ENCODE results near the gene DPP7. TPM values are rescaled to one million over a fixed set of nuclear protein-coding genes. Genes with fewer than 3 reads are reported as not detected.

DPP7 gene
- total RNA-seq, 2 experiments from 2014 or later = 154 to 182 TPM

- ChIA-PET CTCF (ENCODE audit: unreplicated experiment) (interaction anchor here (0.7 kb wide), 1 partner anchor 42 kb away, joined by 3 read pairs; no protein-coding TSS in a partner anchor), POLR2A (interaction anchor here (0.5 to 3.1 kb wide), 8 partner anchors 11 to 152 kb away, joined by 3 to 13 read pairs (median 4); partner anchors contain the start of gene MAN1B1)
- TF ChIP-seq CTCF (conservative IDR thresholded peaks at IDR 0.05; ENCODE audit: low read length) (no peak), EZH2phosphoT487 (IDR thresholded peaks at IDR 0.05; ENCODE audit: borderline replicate concordance, low read depth, low read length) (no peak)
- BruUV-seq (replicated peaks) = no TSS peak
- H2AFZ ChIP-seq (ENCODE audit: low read length) = no peak overlapping the region; the same call in 1 of the 2 replicates
- peak overlapping the region; percentile 75 for H3K4me3 ChIP-seq (ENCODE audit: low read depth, low read length, poor library complexity, severe bottlenecking)
- H3K9me2 ChIP-seq (ENCODE audit: insufficient read depth, low read length) = no peaks in the 10 kb centered on the region
- H3K9me3 ChIP-seq (ENCODE audit: low read length) = no peaks in the 10 kb centered on the region
- peaks cover 29% of the 10 kb centered on the region for H3K4me1 ChIP-seq (ENCODE audit: insufficient read depth, low read length, poor library complexity, severe bottlenecking)
- peak overlapping the region; percentile 86 for H3K4me2 ChIP-seq (ENCODE audit: low read length)
- no peak for DNase-seq (ENCODE audit: low spot score)
- H3K79me2 ChIP-seq (ENCODE audit: insufficient read depth, low read depth, low read length) = peaks cover 14% of the 10 kb centered on the region; the same call in 1 of the 2 replicates
- intact Hi-C loops (cut with micrococcal nuclease; ENCODE audit: unreplicated experiment) = no loop called here
- no peaks in the 10 kb centered on the region for H3K36me3 ChIP-seq (ENCODE audit: insufficient read depth, low read length)
- peak overlapping the region; percentile 57 for H3K27ac ChIP-seq (ENCODE audit: low read depth, low read length, poor library complexity, severe bottlenecking)
- H4K20me1 ChIP-seq (ENCODE audit: insufficient read depth, low read length) = no peaks in the 10 kb centered on the region
Measured at GRCh38 chr9:137071282-137071681, 43.3 kb downstream of the DPP7 start.

GRCh38 chr9:137070906-137071275 lies 43.6 kb downstream of the DPP7 start:
- TSS peak; percentile 29 for BruUV-seq (replicated peaks)
- ChIA-PET CTCF (ENCODE audit: unreplicated experiment) (no interaction called here), POLR2A (interaction anchor here (0.5 to 3.1 kb wide), 11 partner anchors 11 to 153 kb away, joined by 3 to 13 read pairs (median 4); partner anchors contain the start of gene MAN1B1)
- peak overlapping the region; percentile 63; the same call in 1 of the 2 replicates for H2AFZ ChIP-seq (ENCODE audit: low read length)
- H3K79me2 ChIP-seq (ENCODE audit: insufficient read depth, low read depth, low read length) = peaks cover 14% of the 10 kb centered on the region; the same call in 1 of the 2 replicates
- H4K20me1 ChIP-seq (ENCODE audit: insufficient read depth, low read length) = no peaks in the 10 kb centered on the region
- H3K4me2 ChIP-seq (ENCODE audit: low read length) = peak overlapping the region; percentile 86
- peak overlapping the region; percentile 57 for H3K27ac ChIP-seq (ENCODE audit: low read depth, low read length, poor library complexity, severe bottlenecking)
- DNase-seq (ENCODE audit: low spot score) = peak; percentile 42
- no peaks in the 10 kb centered on the region for H3K9me2 ChIP-seq (ENCODE audit: insufficient read depth, low read length)
- peaks cover 29% of the 10 kb centered on the region for H3K4me1 ChIP-seq (ENCODE audit: insufficient read depth, low read length, poor library complexity, severe bottlenecking)
- H3K9me3 ChIP-seq (ENCODE audit: low read length) = no peaks in the 10 kb centered on the region
- intact Hi-C loops (cut with micrococcal nuclease; ENCODE audit: unreplicated experiment) = loop anchor here (1.0 kb wide), 1 partner anchor 15 kb away; the partner anchor contains the start of gene MAN1B1
- H3K4me3 ChIP-seq (ENCODE audit: low read depth, low read length, poor library complexity, severe bottlenecking) = peak overlapping the region; percentile 75
- H3K36me3 ChIP-seq (ENCODE audit: insufficient read depth, low read length) = no peaks in the 10 kb centered on the region
- TF ChIP-seq CTCF (conservative IDR thresholded peaks at IDR 0.05; ENCODE audit: low read length) (no peak), EZH2phosphoT487 (IDR thresholded peaks at IDR 0.05; ENCODE audit: borderline replicate concordance, low read depth, low read length) (no peak)

Data from OCI-LY7 (cell line).